Smooth muscle cell of the brain vasculature (primary cell): Measurements from ENCODE around the gene TNS3.

Experiments used
- DNase-seq: peaks from one replicate; pipeline ENCODE4 v3.0.0-alpha.2; 2012; ENCODE audit warnings: low read depth, low spot score

Gene TNS3

GRCh38 chr7:47231032-47231431 is 350.9 kb downstream of the TNS3 start:
- no peak for DNase-seq

- DNase-seq = no peak
Observed at GRCh38 chr7:47228386-47229014, 353.4 kb downstream of the TNS3 start.

GRCh38 chr7:47227762-47228177 is 354.1 kb downstream of the TNS3 start:
- DNase-seq = no peak

- DNase-seq = no peak
Observed at GRCh38 chr7:47226696-47227095, 355.2 kb downstream of the TNS3 start.

GRCh38 chr7:47225387-47226131 is 356.4 kb downstream of the TNS3 start:
- DNase-seq = no peak
